ENCODE data around the gene TMEM41A.
"Not testable (repeated sequence)": the region's sequence is repeated elsewhere in the genome, so short reads cannot be mapped to it uniquely, and the experiment has no call there.

TMEM41A gene

GRCh38 chr3:185488465-185488864 lies 10.4 kb downstream of the TMEM41A start:
- DNase-seq (ENCODE audit: low read depth): no peak

GRCh38 chr3:185486394-185486793 lies 12.4 kb downstream of the TMEM41A start:
- no peak for DNase-seq (ENCODE audit: low read depth)

GRCh38 chr3:185484296-185484695 lies 14.5 kb downstream of the TMEM41A start:
- DNase-seq (ENCODE audit: low read depth): no peak

GRCh38 chr3:185479373-185479945 lies 19.4 kb downstream of the TMEM41A start:
- DNase-seq (ENCODE audit: low read depth): no peak

- no peak for DNase-seq (ENCODE audit: low read depth)
Observed at GRCh38 chr3:185477316-185477715, 21.5 kb downstream of the TMEM41A start.

- not testable (repeated sequence) for DNase-seq (ENCODE audit: low read depth)
Observed at GRCh38 chr3:185474922-185475321, 23.9 kb downstream of the TMEM41A start.

- DNase-seq (ENCODE audit: low read depth): peak; percentile 84
Observed at GRCh38 chr3:185473290-185473815, 25.5 kb downstream of the TMEM41A start.

- DNase-seq (ENCODE audit: low read depth): no peak
Observed at GRCh38 chr3:185470323-185470722, 28.5 kb downstream of the TMEM41A start.

- no peak for DNase-seq (ENCODE audit: low read depth)
Observed at GRCh38 chr3:185469542-185469941, 29.3 kb downstream of the TMEM41A start.

GRCh38 chr3:185466123-185466522 lies 32.7 kb downstream of the TMEM41A start:
- not testable (repeated sequence) for DNase-seq (ENCODE audit: low read depth)

GRCh38 chr3:185465471-185465870 lies 33.4 kb downstream of the TMEM41A start:
- no peak for DNase-seq (ENCODE audit: low read depth)

GRCh38 chr3:185460719-185461350 lies 38.0 kb downstream of the TMEM41A start:
- DNase-seq (ENCODE audit: low read depth): peak; percentile 37

- DNase-seq (ENCODE audit: low read depth): no peak
Observed at GRCh38 chr3:185460309-185460708, 38.5 kb downstream of the TMEM41A start.

- no peak for DNase-seq (ENCODE audit: low read depth)
Observed at GRCh38 chr3:185457376-185457775, 41.5 kb downstream of the TMEM41A start.

GRCh38 chr3:185451432-185451831 lies 47.4 kb downstream of the TMEM41A start:
- DNase-seq (ENCODE audit: low read depth): not testable (repeated sequence)

- DNase-seq (ENCODE audit: low read depth): no peak
Observed at GRCh38 chr3:185448107-185448506, 50.7 kb downstream of the TMEM41A start.

- no peak for DNase-seq (ENCODE audit: low read depth)
Observed at GRCh38 chr3:185444329-185444728, 54.5 kb downstream of the TMEM41A start.

- DNase-seq (ENCODE audit: low read depth): no peak
Observed at GRCh38 chr3:185442031-185442430, 56.8 kb downstream of the TMEM41A start.

GRCh38 chr3:185439745-185440466 lies 58.9 kb downstream of the TMEM41A start:
- DNase-seq (ENCODE audit: low read depth): no peak
